GM12892 (cell line): ENCODE measurements around the gene DHDDS.

Experiments
- POLR2A ChIP-seq: IDR thresholded peaks from 2 replicates; pipeline ENCODE4 v1.6.1; 2011; ENCODE audit warnings: low read depth, low read length, control low read depth
- POLR2AphosphoS5 ChIP-seq: IDR thresholded peaks from 2 replicates; pipeline ENCODE4 v1.6.1; 2011; ENCODE audit warnings: low read depth, low read length, control low read depth

- TF ChIP-seq POLR2A (no peak), POLR2AphosphoS5 (no peak)
Observed at GRCh38 chr1:26389604-26390247, 42.4 kb upstream of the DHDDS start.
